OCI-LY1 (cell line): ENCODE data around the gene CREB3L2.
A peak's percentile ranks its signal among the peaks of the same experiment; 100 is the strongest.

Experiments
- H2AFZ ChIP-seq: fragments of 200-600 bp; sonication (generic), shearing (Covaris generic); 2 replicates; pipeline ENCODE4 v1.6.0; 2014; ENCODE audit warnings: antibody characterized with exemption, mild to moderate bottlenecking, low read length
- H3F3A ChIP-seq: fragments of 200-600 bp; sonication (generic), shearing (Covaris generic); 2 replicates; pipeline ENCODE4 v1.6.0; 2014; ENCODE audit warnings: mild to moderate bottlenecking, antibody characterized with exemption, low read length, moderate library complexity; ENCODE audit not compliant: insufficient read depth
- H3K27ac ChIP-seq: fragments of 200-600 bp; sonication (generic); 2 replicates; pipeline ENCODE4 v1.5.1; 2014; ENCODE audit warnings: low read length, mixed run types, mild to moderate bottlenecking, low read depth; ENCODE audit not compliant: poor library complexity, severe bottlenecking
- H3K27me3 ChIP-seq: fragments of 200-600 bp; sonication (generic); 2 replicates; pipeline ENCODE4 v1.6.0; 2014; ENCODE audit warnings: antibody characterized with exemption, mild to moderate bottlenecking, low read length, moderate library complexity; ENCODE audit not compliant: insufficient read depth
- H3K36me3 ChIP-seq: fragments of 200-600 bp; sonication (generic); 2 replicates; pipeline ENCODE4 v1.6.1; 2014; ENCODE audit warnings: mild to moderate bottlenecking, antibody characterized with exemption, low read length, moderate library complexity, mixed read lengths; ENCODE audit not compliant: insufficient read depth
- H3K4me1 ChIP-seq: fragments of 200-600 bp; sonication (generic); 2 replicates; pipeline ENCODE4 v1.5.1; 2014; ENCODE audit warnings: mild to moderate bottlenecking, low read length, moderate library complexity; ENCODE audit not compliant: insufficient read depth, severe bottlenecking
- H3K4me2 ChIP-seq: fragments of 200-600 bp; sonication (generic), shearing (Covaris generic); 2 replicates; pipeline ENCODE4 v1.6.1; 2014; ENCODE audit warnings: low read length
- H3K4me3 ChIP-seq: fragments of 200-600 bp; sonication (generic); 2 replicates; pipeline ENCODE4 v1.5.1; 2014; ENCODE audit warnings: low read length, low read depth, mild to moderate bottlenecking, mixed read lengths; ENCODE audit not compliant: poor library complexity, severe bottlenecking
- H3K79me2 ChIP-seq: fragments of 200-600 bp; shearing (Covaris generic); 2 replicates; pipeline ENCODE4 v1.6.1; 2016; ENCODE audit warnings: mixed run types, low read length, mixed read lengths; ENCODE audit not compliant: insufficient read depth
- H3K9ac ChIP-seq: fragments of 200-600 bp; sonication (generic), shearing (Covaris generic); 2 replicates; pipeline ENCODE4 v1.6.1; 2014; ENCODE audit warnings: mild to moderate bottlenecking, low read length, mixed read lengths
- H3K9me2 ChIP-seq: fragments of 200-600 bp; sonication (generic), shearing (Covaris generic); 2 replicates; pipeline ENCODE4 v1.6.1; 2014; ENCODE audit warnings: low read depth, mild to moderate bottlenecking, low read length, mixed read lengths
- H3K9me3 ChIP-seq: fragments of 200-600 bp; shearing (Covaris generic); 2 replicates; pipeline ENCODE4 v1.6.1; 2014; ENCODE audit warnings: low read length, mixed read lengths
- H4K20me1 ChIP-seq: fragments of 200-600 bp; sonication (generic), shearing (Covaris generic); 2 replicates; pipeline ENCODE4 v1.6.0; 2016; ENCODE audit warnings: mild to moderate bottlenecking, low read length; ENCODE audit not compliant: insufficient read depth
- EZH2 ChIP-seq: fragments of 200-600 bp; sonication (generic), shearing (Covaris generic); IDR thresholded peaks from 2 replicates; pipeline ENCODE4 v1.8.0; 2017; ENCODE audit warnings: borderline replicate concordance, mixed run types, mild to moderate bottlenecking, antibody characterized with exemption, low read length, moderate library complexity, mixed read lengths
- TF ChIP-seq, protein P1 (sequence below): fragments of 200-600 bp; sonication (generic), shearing (Covaris generic); IDR thresholded peaks from 2 replicates; pipeline ENCODE4 v1.5.1; 2017; ENCODE audit warnings: mild to moderate bottlenecking, antibody characterized with exemption, low read length, moderate library complexity, mixed read lengths

Gene CREB3L2

DNA sequence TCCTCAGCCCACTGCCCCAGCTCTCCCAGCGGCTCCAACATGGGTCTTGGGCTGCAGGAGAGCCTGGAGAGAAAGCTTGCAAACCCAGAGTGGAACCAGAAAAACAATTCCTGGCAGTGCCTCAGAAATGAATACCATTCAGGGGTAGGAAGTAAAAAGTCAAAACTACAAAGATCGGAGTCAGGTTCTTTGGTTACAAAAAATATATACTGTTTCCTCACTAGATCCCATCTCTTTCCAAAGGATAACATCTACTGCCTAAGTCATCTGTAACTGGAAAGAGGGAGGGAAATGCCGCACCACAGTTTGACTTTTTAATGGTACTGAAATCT, 14.9 kb downstream of the CREB3L2 start:
- no peak overlapping the region for H3K4me2 ChIP-seq
- no peaks in the 10 kb centered on the region for H3F3A ChIP-seq
- H3K79me2 ChIP-seq: no peaks in the 10 kb centered on the region
- H3K36me3 ChIP-seq: no peaks in the 10 kb centered on the region
- H2AFZ ChIP-seq: no peak overlapping the region
- H3K9ac ChIP-seq: no peak overlapping the region
- TF ChIP-seq EZH2: no peak
- TF ChIP-seq, protein P1, sequence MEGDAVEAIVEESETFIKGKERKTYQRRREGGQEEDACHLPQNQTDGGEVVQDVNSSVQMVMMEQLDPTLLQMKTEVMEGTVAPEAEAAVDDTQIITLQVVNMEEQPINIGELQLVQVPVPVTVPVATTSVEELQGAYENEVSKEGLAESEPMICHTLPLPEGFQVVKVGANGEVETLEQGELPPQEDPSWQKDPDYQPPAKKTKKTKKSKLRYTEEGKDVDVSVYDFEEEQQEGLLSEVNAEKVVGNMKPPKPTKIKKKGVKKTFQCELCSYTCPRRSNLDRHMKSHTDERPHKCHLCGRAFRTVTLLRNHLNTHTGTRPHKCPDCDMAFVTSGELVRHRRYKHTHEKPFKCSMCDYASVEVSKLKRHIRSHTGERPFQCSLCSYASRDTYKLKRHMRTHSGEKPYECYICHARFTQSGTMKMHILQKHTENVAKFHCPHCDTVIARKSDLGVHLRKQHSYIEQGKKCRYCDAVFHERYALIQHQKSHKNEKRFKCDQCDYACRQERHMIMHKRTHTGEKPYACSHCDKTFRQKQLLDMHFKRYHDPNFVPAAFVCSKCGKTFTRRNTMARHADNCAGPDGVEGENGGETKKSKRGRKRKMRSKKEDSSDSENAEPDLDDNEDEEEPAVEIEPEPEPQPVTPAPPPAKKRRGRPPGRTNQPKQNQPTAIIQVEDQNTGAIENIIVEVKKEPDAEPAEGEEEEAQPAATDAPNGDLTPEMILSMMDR: no peak
- no peaks in the 10 kb centered on the region for H3K9me2 ChIP-seq
- no peak overlapping the region for H3K27ac ChIP-seq
- peaks cover 11% of the 10 kb centered on the region for H3K4me1 ChIP-seq
- H3K27me3 ChIP-seq: no peaks in the 10 kb centered on the region
- no peaks in the 10 kb centered on the region for H3K9me3 ChIP-seq
- H4K20me1 ChIP-seq: no peaks in the 10 kb centered on the region
- no peak overlapping the region for H3K4me3 ChIP-seq

DNA sequence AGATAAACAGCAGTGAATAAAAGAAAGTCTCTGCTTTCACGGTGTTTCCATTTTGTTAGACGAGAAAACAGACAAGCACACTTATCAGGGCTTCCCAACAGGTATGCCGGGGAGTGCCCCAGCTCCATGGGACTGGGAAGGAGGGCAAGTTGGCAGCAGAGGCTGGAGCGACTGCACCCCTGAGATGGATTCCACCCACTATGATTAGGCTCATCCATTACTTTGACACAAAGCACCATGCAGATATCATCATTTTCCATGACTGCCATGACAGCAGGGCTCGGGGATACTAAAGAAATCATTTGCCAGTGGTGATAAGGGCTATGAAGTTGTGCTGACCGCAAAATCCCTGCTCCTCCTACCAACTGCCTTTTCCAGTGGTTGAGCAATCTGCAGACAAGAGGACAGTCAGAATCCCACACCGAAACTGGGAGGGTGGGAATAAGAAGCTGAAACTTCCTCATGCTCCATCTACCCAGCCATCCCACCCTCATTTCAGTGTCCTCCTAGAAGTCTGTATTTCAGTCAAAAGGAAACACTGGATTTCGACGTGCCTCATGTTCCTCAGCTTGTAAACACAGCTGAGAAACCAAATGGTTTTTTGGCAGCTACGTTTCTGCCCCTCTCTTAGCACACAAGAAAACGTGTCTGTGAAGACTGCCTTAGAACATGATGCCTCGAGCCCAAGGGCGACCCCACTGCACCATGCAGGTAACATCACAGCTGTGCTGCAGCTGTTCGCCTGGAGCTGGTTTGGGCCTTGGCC, 15.5 kb downstream of the CREB3L2 start:
- Histone ChIP-seq H3K4me1 (peaks cover 11% of the 10 kb centered on the region), H3K79me2 (no peaks in the 10 kb centered on the region), H3K4me2 (no peak overlapping the region), H3F3A (no peaks in the 10 kb centered on the region), H3K9ac (no peak overlapping the region), H3K27me3 (no peaks in the 10 kb centered on the region), H3K9me3 (no peaks in the 10 kb centered on the region), H2AFZ (no peak overlapping the region), H3K9me2 (no peaks in the 10 kb centered on the region), H3K36me3 (no peaks in the 10 kb centered on the region), H3K27ac (peak overlapping the region; percentile 34), H4K20me1 (no peaks in the 10 kb centered on the region), H3K4me3 (no peak overlapping the region)
- TF ChIP-seq, protein P1: no peak
- TF ChIP-seq EZH2: no peak

DNA sequence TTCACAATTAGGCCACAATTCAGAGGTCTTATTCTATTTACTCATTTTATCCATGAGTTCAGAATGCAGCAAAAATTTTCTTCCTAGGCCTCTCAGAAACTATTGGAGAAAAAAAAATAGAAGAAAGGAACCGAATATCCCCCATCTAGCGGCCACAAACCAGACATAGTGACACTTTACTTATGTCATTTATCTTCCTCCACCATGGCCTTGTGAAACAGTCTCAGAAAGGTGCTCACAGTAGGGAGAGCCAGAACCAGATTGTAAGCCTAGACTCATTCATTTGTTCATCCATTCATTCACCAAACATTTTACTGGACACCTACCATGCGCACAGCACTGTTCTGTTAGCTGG, 16.0 kb downstream of the CREB3L2 start:
- Histone ChIP-seq H3K27me3 (no peaks in the 10 kb centered on the region), H3K9me3 (no peaks in the 10 kb centered on the region), H3K36me3 (no peaks in the 10 kb centered on the region), H3K4me2 (no peak overlapping the region), H3K4me3 (no peak overlapping the region), H3K9ac (no peak overlapping the region), H4K20me1 (no peaks in the 10 kb centered on the region), H3F3A (no peaks in the 10 kb centered on the region), H3K27ac (peak overlapping the region; percentile 34), H3K9me2 (no peaks in the 10 kb centered on the region), H3K4me1 (peaks cover 11% of the 10 kb centered on the region), H2AFZ (no peak overlapping the region), H3K79me2 (no peaks in the 10 kb centered on the region)
- TF ChIP-seq, protein P1: no peak
- TF ChIP-seq EZH2: no peak
